ENCODE data around the gene FHL2. TPM values are rescaled to one million over a fixed set of nuclear protein-coding genes. Genes with fewer than 3 reads are reported as not detected.

Gene FHL2
- total and polyA plus RNA-seq, 2 of the 13 experiments (the other 11 are each of a cell fraction or from before 2014, with no cell fraction given), result 1.9 to 74.8 TPM

- TF ChIP-seq, protein P1, sequence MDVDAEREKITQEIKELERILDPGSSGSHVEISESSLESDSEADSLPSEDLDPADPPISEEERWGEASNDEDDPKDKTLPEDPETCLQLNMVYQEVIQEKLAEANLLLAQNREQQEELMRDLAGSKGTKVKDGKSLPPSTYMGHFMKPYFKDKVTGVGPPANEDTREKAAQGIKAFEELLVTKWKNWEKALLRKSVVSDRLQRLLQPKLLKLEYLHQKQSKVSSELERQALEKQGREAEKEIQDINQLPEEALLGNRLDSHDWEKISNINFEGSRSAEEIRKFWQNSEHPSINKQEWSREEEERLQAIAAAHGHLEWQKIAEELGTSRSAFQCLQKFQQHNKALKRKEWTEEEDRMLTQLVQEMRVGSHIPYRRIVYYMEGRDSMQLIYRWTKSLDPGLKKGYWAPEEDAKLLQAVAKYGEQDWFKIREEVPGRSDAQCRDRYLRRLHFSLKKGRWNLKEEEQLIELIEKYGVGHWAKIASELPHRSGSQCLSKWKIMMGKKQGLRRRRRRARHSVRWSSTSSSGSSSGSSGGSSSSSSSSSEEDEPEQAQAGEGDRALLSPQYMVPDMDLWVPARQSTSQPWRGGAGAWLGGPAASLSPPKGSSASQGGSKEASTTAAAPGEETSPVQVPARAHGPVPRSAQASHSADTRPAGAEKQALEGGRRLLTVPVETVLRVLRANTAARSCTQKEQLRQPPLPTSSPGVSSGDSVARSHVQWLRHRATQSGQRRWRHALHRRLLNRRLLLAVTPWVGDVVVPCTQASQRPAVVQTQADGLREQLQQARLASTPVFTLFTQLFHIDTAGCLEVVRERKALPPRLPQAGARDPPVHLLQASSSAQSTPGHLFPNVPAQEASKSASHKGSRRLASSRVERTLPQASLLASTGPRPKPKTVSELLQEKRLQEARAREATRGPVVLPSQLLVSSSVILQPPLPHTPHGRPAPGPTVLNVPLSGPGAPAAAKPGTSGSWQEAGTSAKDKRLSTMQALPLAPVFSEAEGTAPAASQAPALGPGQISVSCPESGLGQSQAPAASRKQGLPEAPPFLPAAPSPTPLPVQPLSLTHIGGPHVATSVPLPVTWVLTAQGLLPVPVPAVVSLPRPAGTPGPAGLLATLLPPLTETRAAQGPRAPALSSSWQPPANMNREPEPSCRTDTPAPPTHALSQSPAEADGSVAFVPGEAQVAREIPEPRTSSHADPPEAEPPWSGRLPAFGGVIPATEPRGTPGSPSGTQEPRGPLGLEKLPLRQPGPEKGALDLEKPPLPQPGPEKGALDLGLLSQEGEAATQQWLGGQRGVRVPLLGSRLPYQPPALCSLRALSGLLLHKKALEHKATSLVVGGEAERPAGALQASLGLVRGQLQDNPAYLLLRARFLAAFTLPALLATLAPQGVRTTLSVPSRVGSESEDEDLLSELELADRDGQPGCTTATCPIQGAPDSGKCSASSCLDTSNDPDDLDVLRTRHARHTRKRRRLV (CRISPR knock-in tag; IDR thresholded peaks at IDR 0.05), result no peak
- TF ChIP-seq MED1 (CRISPR knock-in tag; IDR thresholded peaks at IDR 0.05), result peak; percentile 30; the same call in 1 of the 2 replicates
- TF ChIP-seq BORCS8-MEF2B (CRISPR knock-in tag; IDR thresholded peaks at IDR 0.05), result peak; percentile 46; the same call in 1 of the 2 replicates
- TF ChIP-seq ZNF44 (CRISPR knock-in tag; IDR thresholded peaks at IDR 0.05), result peak; percentile 92; the same call in 1 of the 2 replicates
- TF ChIP-seq RAD21 (CRISPR knock-in tag; IDR thresholded peaks at IDR 0.05), result peak; percentile 77
- TF ChIP-seq NR0B2 (CRISPR knock-in tag; IDR thresholded peaks at IDR 0.05), result 0 out of 2 replicates have a peak, but pooled peaks have one; percentile 53
- no peak for TF ChIP-seq ZBTB1 (CRISPR knock-in tag; IDR thresholded peaks at IDR 0.05; ENCODE audit: borderline replicate concordance)
- TF ChIP-seq IKZF4 (CRISPR knock-in tag; IDR thresholded peaks at IDR 0.05; ENCODE audit: borderline replicate concordance, low read depth, not compliant biosample characterization), result peak; percentile 71
- peak; percentile 97 for TF ChIP-seq ZNF30 (CRISPR knock-in tag; IDR thresholded peaks at IDR 0.05)
- no peak for TF ChIP-seq MATR3 (CRISPR knock-in tag; IDR thresholded peaks at IDR 0.05)
- no peak for TF ChIP-seq NFKBIZ (CRISPR knock-in tag; IDR thresholded peaks at IDR 0.05)
- TF ChIP-seq SMARCC2 (IDR thresholded peaks at IDR 0.05), result no peak
- peak; percentile 29; the same call in 1 of the 2 replicates for TF ChIP-seq ZNF772 (CRISPR knock-in tag; IDR thresholded peaks at IDR 0.05)
- TF ChIP-seq, protein P2, sequence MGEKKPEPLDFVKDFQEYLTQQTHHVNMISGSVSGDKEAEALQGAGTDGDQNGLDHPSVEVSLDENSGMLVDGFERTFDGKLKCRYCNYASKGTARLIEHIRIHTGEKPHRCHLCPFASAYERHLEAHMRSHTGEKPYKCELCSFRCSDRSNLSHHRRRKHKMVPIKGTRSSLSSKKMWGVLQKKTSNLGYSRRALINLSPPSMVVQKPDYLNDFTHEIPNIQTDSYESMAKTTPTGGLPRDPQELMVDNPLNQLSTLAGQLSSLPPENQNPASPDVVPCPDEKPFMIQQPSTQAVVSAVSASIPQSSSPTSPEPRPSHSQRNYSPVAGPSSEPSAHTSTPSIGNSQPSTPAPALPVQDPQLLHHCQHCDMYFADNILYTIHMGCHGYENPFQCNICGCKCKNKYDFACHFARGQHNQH (CRISPR knock-in tag; IDR thresholded peaks at IDR 0.05), result 0 out of 2 replicates have a peak, but pooled peaks have one; percentile 57
Observed at GRCh38 chr2:105329561-105330495, 69.0 kb downstream of the FHL2 start, which contains the start of gene TGFBRAP1 (continued).

Measured in HepG2 (cell line).